ENCODE measurements around the gene HOXA13.
A peak's percentile ranks its signal among the peaks of the same experiment; 100 is the strongest.

The HOXA13 gene

GRCh38 chr7:27199849-27200760 is at the start of gene HOXA13:
Gene HOXA13, minus strand, starts transcription at chr7:27200091. Its CDS starts 14 bp downstream, at chr7:27200077.
- DNase-seq: peak; percentile 87

GRCh38 chr7:27248911-27249723 is 49.2 kb upstream of the HOXA13 start:
- DNase-seq: no peak

- no peak for DNase-seq
These were observed 48.5 kb upstream of the HOXA13 start for GRCh38 chr7:27248427-27248806.

GRCh38 chr7:27247452-27248426 is 47.8 kb upstream of the HOXA13 start:
- no peak for DNase-seq

GRCh38 chr7:27247000-27247399 is 47.1 kb upstream of the HOXA13 start:
- DNase-seq: no peak

- DNase-seq: peak; percentile 76
These were observed 46.2 kb upstream of the HOXA13 start for GRCh38 chr7:27245798-27246691.

DNA sequence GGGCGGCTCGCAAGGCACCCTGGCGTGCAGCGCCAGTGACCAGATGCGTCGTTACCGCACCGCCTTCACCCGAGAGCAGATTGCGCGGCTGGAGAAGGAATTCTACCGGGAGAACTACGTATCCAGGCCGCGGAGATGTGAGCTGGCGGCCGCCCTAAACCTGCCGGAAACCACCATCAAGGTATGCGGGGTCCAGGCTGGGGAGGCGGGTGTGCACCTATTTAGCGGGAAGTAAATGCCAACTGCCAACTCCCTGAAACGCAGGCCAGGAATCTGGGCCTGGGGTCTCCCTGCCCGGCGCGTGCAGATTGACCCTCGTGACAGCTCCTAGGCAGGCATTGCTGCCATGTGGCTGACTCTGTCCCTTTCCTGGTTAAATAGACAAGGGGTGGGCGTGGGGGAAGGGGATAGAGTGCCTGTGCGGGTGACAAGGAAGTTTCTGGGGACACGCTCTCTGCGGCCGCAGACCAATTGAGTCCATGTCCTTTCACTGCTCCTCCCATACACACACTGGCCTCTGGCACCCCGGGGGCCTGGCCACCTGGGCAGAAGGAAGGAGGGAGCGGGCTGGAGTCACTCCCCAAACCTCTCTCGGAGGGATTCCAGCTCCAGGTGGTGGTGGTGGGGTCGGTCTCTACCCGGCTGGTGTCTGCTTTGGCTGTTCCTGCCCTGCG is 45.4 kb upstream of the HOXA13 start:
- no peak for DNase-seq

DNA sequence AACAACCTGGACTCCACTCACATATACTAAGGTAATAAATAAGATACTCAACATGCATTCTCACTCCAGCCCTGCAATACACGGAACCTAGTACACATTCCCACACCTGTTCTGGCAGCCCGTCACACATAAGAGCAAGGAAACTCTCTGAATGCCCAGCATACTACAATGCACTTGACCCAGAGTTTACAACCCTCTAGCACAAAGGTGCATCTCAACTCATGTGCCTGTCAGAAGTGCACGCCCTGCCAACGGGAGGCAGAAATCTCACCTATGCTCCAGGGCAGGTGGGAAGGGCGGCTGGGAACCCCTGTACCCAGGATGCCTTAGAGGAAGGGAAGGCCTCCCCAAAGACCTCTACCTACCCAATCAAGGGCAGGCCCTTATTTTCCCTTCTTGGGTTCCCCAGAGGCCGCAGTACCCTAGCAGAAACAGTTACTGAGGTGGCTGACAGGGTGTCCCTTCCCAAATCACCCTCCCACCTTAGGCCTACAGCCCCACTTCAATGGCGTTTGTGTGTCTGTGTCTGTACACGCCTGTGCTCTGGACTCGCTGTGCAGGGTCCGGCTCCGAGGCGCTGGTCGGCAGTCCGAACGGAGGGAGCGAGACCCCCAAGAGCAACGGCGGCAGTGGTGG is 44.7 kb upstream of the HOXA13 start:
- DNase-seq: no peak

DNA sequence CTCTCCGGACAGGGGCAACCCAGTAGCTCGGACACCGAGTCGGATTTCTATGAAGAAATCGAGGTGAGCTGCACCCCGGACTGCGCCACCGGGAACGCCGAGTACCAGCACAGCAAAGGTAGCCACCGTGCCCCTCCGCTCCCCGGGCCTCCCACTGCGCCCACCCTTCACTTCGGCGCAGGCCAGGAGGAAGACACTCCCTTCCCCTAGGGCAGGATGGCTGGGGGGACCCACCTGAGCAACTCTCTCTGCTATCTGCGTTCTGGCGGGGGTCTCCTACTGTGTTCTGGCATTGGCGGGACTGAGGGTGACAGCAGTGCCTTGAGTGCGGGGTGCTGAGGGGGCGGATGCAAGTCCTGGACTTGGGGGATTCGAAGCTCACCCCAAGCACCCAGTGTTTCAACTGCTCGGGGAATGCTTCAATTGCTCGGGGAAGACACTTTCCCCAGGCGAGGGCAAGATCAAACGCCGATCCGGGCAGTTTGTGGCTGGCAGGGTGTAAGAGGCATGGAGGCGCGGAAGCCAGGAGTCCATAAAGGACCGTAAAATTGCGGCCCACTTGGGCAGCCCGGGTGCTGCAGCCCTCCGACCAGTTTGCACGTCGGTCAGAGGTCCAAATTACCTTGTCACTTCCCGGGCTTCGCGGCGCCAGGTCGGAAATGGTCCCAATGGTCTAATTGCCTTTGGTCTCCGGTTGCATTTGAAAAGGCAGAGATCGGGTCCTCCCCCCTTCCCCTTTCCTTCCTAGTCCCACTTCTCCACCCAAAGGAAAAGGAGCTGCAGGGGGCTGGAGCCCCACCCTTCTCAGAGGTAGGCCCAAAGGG is 43.7 kb upstream of the HOXA13 start:
- DNase-seq: no peak

DNA sequence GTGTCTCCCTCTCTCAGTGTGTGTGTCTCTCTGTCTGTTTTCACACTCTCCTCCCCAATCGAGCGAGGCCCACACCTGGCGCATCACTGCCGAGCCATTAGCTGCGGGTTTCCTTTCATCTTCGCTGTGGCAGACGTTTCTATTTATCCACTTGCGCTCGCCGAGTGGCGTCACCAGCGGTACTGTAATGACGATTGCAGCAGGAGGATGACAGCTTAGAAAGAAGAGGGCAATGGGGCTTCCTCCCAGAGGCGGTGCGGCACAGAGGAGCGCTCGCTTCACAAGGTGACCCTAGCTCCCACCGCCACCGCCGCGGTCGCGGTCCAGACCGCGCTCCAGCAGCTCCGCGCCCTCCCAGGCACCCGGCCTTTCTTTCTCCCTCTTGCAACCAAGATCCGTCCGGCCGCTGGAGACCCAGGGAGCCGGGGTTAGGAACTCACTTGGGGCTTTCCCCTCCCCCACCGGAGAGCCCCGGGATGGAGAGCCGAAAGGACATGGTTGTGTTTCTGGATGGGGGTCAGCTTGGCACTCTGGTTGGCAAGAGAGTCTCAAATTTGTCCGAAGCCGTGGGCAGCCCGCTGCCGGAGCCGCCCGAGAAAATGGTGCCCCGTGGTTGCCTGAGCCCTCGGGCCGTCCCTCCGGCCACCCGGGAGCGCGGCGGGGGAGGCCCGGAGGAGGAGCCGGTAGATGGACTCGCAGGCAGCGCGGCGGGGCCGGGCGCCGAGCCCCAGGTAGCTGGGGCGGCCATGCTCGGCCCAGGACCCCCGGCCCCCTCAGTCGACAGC is 42.9 kb upstream of the HOXA13 start, which contains the start of gene EVX1:
Gene EVX1, plus strand, starts transcription at position 248 of the 785 bp plus-strand sequence. Its CDS starts 229 bp downstream, at position 477.
- peak; percentile 91 for DNase-seq

GRCh38 chr7:27242154-27242553 is 42.3 kb upstream of the HOXA13 start:
- no peak for DNase-seq

- no peak for DNase-seq
These were observed 41.5 kb upstream of the HOXA13 start for GRCh38 chr7:27241189-27242056.

- DNase-seq: peak; percentile 39
These were observed 40.3 kb upstream of the HOXA13 start for GRCh38 chr7:27240015-27240731.

- peak; percentile 17 for DNase-seq
These were observed 39.6 kb upstream of the HOXA13 start for GRCh38 chr7:27239387-27240014.

DNA sequence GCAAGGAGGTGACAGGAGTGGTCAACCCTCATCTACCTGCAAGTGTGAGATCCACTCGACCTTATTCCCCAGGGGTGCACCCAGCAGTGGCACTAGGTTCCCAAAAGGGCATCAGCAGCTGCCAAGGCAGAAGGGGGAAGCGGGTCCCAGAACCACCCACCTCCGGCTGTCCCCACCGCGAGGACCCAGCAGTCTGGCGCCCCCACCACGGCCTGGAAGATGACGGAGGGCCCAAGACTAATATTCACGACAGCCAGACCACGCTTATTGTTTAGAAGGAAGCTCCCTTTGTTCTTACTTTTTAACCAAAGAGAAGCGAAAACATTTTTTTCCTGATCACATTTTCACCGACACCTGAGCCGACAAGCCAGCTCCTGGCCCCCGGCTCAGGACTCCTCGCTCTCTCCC is 39.1 kb upstream of the HOXA13 start:
- DNase-seq: no peak

DNA sequence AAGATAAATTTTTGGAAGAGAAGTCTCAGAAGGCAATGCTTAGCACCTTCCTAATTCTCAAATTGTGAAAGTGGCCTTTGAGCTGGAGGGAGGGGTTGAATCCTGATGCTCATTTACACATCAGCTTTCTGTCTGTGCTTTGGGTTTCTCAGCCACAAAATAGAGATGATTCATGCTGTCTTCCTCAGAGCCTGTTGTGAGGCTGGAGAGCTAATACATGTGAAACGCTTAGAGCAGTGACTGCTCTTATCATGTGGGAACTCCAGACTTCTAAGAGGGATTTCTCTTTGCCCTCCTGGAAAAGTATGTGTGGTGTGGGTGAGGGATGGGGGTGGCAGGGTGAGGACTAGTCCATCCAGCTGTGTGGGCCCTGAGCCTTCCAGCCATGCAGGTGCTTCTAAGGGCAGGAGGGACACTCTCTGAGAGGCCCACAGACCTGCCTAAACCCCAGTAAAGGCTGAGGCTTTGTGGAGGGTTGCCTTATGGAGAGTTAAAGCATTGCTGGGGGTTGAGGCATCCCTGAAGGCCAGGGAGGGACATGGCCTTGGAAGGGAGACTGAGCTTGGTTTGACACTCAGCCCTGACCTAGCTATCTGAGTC is 37.9 kb upstream of the HOXA13 start:
- DNase-seq: no peak

Measured in NCI-H69 (cell line).